Measurements from ENCODE around the gene ALDH7A1.

Gene ALDH7A1

DNA sequence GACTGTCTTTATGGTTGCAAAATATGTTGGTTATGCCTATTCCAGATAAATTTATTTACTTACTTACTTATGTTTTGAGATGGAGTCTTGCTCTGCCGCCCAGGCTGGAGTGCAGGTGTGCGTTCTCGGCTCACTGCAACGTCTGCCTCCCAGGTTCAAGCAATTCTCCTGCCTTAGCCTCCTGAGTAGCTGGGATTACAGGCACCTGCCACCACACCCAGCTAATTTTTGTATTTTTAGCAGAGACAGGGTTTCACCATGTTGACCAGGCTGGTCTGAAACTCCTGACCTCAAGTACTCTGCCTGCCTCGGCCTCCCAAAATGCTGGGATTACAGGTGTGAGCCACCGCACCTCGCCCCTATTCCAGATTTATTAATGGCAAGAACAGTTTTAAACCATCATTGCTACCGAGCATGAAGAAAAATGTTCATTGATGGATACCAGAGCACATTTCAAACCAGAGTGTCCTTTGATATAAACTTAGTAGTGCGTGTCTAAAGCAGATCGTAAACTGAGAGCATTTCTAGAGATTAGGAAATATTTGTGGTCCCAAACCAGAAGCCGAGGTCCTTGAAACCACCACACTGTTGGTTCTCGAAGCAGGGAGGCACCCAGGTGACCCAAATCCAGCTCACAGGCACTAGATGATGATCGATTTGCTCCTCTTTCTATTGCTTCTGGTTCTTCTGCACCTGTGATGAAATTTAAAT is 86.6 kb downstream of the ALDH7A1 start:
- no peak overlapping the region for H3K4me3 ChIP-seq (ENCODE audit: severe bottlenecking)
- ATAC-seq (ENCODE audit: low read depth) (no peak), DNase-seq (ENCODE audit: low spot score) (no peak)
- H3K36me3 ChIP-seq (ENCODE audit: low read depth): no peaks in the 10 kb centered on the region
- H3K27ac ChIP-seq (ENCODE audit: poor library complexity, severe bottlenecking): no peak overlapping the region
- no peaks in the 10 kb centered on the region for H3K9me3 ChIP-seq (ENCODE audit: severe bottlenecking)
- TF ChIP-seq, protein P1, sequence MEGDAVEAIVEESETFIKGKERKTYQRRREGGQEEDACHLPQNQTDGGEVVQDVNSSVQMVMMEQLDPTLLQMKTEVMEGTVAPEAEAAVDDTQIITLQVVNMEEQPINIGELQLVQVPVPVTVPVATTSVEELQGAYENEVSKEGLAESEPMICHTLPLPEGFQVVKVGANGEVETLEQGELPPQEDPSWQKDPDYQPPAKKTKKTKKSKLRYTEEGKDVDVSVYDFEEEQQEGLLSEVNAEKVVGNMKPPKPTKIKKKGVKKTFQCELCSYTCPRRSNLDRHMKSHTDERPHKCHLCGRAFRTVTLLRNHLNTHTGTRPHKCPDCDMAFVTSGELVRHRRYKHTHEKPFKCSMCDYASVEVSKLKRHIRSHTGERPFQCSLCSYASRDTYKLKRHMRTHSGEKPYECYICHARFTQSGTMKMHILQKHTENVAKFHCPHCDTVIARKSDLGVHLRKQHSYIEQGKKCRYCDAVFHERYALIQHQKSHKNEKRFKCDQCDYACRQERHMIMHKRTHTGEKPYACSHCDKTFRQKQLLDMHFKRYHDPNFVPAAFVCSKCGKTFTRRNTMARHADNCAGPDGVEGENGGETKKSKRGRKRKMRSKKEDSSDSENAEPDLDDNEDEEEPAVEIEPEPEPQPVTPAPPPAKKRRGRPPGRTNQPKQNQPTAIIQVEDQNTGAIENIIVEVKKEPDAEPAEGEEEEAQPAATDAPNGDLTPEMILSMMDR (IDR thresholded peaks at IDR 0.05; ENCODE audit: poor library complexity, severe bottlenecking): no peak
- H3K4me1 ChIP-seq (ENCODE audit: insufficient read depth, poor library complexity, severe bottlenecking): peaks cover 11% of the 10 kb centered on the region
- no peaks in the 10 kb centered on the region for H3K27me3 ChIP-seq (ENCODE audit: insufficient read depth, poor library complexity, severe bottlenecking)

DNA sequence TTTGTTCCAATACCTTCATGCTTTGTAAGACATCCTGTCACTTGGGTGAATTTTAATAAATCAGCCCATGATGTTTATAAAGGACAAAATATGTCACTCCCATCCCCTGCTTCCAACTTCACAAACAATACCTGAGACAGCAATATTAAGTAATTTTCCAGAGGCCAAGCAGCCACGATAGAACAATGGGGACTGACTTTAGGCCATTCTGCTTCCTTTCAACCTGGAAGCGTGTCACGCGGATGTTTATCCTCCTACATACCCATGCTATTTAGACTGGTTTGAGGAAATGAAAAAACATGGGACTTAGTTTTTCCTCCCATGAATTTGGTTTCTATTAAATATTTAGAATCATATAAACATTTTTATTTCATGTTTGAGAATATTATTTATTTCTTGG is 88.9 kb downstream of the ALDH7A1 start:
- peaks cover 13% of the 10 kb centered on the region for H3K4me1 ChIP-seq (ENCODE audit: insufficient read depth, poor library complexity, severe bottlenecking)
- ATAC-seq (ENCODE audit: low read depth) (no peak), DNase-seq (ENCODE audit: low spot score) (no peak)
- H3K27me3 ChIP-seq (ENCODE audit: insufficient read depth, poor library complexity, severe bottlenecking): no peaks in the 10 kb centered on the region
- no peaks in the 10 kb centered on the region for H3K36me3 ChIP-seq (ENCODE audit: low read depth)
- no peak overlapping the region for H3K4me3 ChIP-seq (ENCODE audit: severe bottlenecking)
- TF ChIP-seq, protein P1 (IDR thresholded peaks at IDR 0.05; ENCODE audit: poor library complexity, severe bottlenecking): no peak
- H3K27ac ChIP-seq (ENCODE audit: poor library complexity, severe bottlenecking): no peak overlapping the region
- no peaks in the 10 kb centered on the region for H3K9me3 ChIP-seq (ENCODE audit: severe bottlenecking)

DNA sequence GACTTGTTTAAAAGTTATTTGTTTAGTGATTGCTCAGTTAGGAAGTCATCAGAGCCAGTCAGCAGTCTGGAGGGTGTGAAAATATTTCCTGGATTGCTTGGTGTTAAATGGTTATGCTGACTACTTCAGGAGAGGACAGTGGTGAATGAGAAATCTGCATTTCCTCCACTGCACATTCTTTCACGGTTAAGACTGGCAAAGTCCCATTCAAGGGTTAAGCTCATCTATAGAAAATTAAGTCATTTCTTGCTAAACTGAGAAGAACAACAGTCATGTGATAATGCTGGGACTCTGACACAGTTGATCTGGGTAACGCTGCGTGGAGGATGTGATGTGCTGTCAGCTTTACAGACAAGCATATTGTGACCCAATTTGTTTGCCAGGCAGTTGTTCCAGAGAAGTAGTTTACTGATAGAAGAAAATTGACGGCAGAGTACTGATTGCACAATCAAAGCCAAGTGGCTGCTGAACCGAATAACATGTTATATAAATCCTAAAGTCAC is 91.4 kb downstream of the ALDH7A1 start:
- H3K9me3 ChIP-seq (ENCODE audit: severe bottlenecking): no peaks in the 10 kb centered on the region
- no peaks in the 10 kb centered on the region for H3K27me3 ChIP-seq (ENCODE audit: insufficient read depth, poor library complexity, severe bottlenecking)

DNA sequence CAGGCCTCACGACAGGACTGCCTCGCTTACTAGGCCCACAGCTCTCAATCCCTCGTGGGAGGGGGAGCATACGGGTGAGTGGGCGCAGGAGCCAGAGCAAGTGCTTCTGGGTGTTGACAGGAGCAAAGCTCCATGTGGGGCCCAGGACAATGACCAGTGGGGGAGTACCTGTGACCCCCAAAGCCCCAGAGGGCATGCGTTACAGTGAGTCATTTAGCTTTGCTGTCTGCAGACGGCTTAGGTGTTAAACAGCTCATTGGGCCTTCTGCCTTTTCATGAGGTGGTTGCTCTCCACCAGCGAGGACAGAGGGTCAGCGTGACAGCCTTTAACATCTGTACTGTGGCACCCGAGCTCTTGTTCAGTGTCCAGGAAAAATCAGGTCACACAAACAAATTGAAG is 93.6 kb downstream of the ALDH7A1 start:
- Histone ChIP-seq H3K27me3 (ENCODE audit: insufficient read depth, poor library complexity, severe bottlenecking) (no peaks in the 10 kb centered on the region), H3K4me3 (ENCODE audit: severe bottlenecking) (no peak overlapping the region), H3K4me1 (ENCODE audit: insufficient read depth, poor library complexity, severe bottlenecking) (peaks cover 6% of the 10 kb centered on the region), H3K36me3 (ENCODE audit: low read depth) (no peaks in the 10 kb centered on the region), H3K9me3 (ENCODE audit: severe bottlenecking) (no peaks in the 10 kb centered on the region), H3K27ac (ENCODE audit: poor library complexity, severe bottlenecking) (no peak overlapping the region)
- no peak for DNase-seq (ENCODE audit: low spot score)
- TF ChIP-seq, protein P1 (IDR thresholded peaks at IDR 0.05; ENCODE audit: poor library complexity, severe bottlenecking): no peak
- no peak for ATAC-seq (ENCODE audit: low read depth)

More for the DNA sequence above, 91.4 kb downstream of the ALDH7A1 start:
- no peak overlapping the region for H3K27ac ChIP-seq (ENCODE audit: poor library complexity, severe bottlenecking)
- no peak overlapping the region for H3K4me3 ChIP-seq (ENCODE audit: severe bottlenecking)
- H3K4me1 ChIP-seq (ENCODE audit: insufficient read depth, poor library complexity, severe bottlenecking): peaks cover 7% of the 10 kb centered on the region
- DNase-seq (ENCODE audit: low spot score): no peak
- TF ChIP-seq, protein P1 (IDR thresholded peaks at IDR 0.05; ENCODE audit: poor library complexity, severe bottlenecking): no peak
- no peaks in the 10 kb centered on the region for H3K36me3 ChIP-seq (ENCODE audit: low read depth)
- ATAC-seq (ENCODE audit: low read depth): peak; percentile 77

DNA sequence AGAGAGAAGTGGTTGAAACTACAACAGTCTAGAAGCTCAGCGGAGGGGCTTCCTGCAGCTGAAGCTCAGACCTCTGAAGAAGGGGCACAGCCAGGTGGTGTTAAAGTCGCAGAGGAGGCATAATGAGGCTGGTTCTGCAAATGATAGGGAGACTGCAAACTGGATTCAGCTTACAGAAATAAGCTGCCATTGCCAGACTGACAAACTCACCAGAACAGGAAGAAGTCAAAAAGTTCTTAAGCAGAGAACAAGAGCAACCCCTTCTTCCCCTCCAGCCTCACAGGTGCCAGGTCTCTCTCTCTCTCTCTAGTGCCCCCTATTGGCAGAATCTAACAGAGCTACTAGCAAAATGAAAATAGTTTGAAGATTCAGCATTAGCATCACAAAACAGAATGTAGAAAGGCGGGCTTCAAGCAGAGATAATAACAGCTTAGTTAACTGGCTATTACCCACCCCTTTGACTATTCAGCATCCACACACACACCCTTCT is 95.1 kb downstream of the ALDH7A1 start:
- no peaks in the 10 kb centered on the region for H3K36me3 ChIP-seq (ENCODE audit: low read depth)
- H3K27me3 ChIP-seq (ENCODE audit: insufficient read depth, poor library complexity, severe bottlenecking): no peaks in the 10 kb centered on the region
- H3K27ac ChIP-seq (ENCODE audit: poor library complexity, severe bottlenecking): no peak overlapping the region
- TF ChIP-seq, protein P1 (IDR thresholded peaks at IDR 0.05; ENCODE audit: poor library complexity, severe bottlenecking): peak; percentile 42
- H3K4me3 ChIP-seq (ENCODE audit: severe bottlenecking): no peak overlapping the region
- no peaks in the 10 kb centered on the region for H3K9me3 ChIP-seq (ENCODE audit: severe bottlenecking)
- no peak for ATAC-seq (ENCODE audit: low read depth)
- peaks cover 6% of the 10 kb centered on the region for H3K4me1 ChIP-seq (ENCODE audit: insufficient read depth, poor library complexity, severe bottlenecking)
- DNase-seq (ENCODE audit: low spot score): no peak

All from RWPE2 (cell line).